HG03280 (cell line): Measurements from ENCODE around the gene CORO7.

Source experiments
- ATAC-seq: cut with Tn5 transposase; IDR thresholded peaks from one replicate; pipeline ENCODE4 v1.9.1; 2021; ENCODE audit warnings: mild to moderate bottlenecking, moderate library complexity; ENCODE audit not compliant: unreplicated experiment

Gene CORO7

DNA sequence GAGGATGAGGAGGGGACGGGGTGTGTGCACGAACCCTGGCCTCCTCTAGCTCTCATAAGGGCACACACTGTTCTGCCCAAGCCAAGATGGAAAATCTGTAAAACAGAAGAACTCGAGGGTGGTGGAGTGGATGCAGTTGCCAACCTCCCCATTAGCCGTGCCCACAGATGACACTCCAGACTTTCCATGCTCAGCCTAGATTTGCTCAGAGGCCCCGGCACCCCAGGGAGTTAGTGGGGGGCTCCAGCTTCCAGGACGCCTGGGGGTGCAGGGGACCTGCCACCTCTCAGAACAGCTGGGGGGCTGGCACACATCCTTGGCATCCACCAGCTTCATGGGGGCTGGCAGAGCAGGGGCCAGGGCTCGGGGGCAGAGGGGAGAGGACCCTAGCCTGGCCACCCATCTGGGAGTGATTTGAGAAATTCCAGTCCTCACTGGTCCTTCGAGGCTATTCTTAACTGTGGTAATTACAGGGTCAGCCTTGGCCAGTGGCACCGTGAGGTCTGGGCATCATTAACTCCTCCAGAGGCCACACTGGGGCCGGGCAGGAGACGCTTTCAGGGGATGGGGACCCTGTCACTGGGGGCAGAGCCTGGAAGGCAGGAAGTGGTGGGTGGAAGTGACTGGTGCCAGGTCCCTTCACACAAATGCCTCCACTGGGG is 30.5 kb downstream of the CORO7 start:
- ATAC-seq, result no peak

DNA sequence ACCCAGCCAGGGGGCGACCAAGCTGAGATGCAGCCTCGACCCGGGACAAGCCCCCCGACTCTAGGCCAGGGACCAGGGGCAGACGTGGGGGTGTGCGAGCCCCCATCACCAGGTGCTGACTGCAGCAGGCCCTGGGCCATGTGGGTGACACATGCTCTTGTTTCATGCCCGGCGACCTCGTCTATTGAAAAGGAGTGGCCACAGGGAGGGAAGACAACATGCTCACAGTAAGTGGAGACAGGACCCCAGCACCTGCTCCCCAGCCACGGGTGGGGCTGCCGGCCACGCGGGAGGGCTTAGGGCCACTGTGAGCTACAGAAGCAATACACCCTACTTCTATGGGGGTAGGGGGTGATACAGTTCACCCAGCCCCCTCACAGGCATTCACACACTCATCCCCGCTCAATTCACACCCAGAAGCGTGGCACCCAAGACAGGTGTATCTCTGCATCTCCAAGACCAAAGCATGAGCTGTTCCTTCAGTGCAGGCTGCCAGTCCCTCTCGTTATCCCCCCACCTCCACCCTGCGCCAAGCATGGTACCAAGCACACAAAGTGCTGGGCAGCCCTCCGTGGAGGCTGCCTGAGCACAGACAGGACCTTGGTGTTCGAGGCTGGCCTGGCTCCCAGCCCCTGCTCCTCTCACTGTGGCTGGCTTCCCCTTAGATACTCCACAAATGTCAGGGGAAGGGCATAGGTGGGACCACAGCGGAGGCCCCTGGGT is 31.2 kb downstream of the CORO7 start:
- no peak for ATAC-seq

DNA sequence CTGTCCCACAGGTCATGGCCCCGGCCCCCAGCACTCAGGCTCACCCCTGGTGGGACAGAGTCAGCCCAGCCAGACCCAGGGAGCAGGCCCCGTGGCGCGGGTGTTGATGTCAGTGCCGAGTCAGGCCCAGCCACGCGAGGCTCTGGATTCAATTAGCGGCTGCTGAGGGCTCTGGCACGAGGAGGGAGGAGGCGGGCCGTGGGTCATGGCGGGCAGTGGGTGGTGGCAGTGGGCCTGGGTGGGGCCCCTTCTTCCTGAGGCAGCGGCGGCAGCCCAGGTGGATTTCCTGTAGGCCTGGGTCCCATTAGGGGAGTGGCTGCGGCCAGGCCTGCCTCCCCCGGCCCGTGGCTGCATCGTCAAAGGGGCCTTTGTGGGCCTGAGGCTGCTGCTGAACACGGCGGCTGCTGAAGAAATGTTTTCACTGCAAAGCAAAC is 31.9 kb downstream of the CORO7 start:
- no peak for ATAC-seq

GRCh38 chr16:4383591-4384444 is 32.6 kb downstream of the CORO7 start:
- ATAC-seq, result no peak

GRCh38 chr16:4382795-4383357 is 33.5 kb downstream of the CORO7 start:
- no peak for ATAC-seq

DNA sequence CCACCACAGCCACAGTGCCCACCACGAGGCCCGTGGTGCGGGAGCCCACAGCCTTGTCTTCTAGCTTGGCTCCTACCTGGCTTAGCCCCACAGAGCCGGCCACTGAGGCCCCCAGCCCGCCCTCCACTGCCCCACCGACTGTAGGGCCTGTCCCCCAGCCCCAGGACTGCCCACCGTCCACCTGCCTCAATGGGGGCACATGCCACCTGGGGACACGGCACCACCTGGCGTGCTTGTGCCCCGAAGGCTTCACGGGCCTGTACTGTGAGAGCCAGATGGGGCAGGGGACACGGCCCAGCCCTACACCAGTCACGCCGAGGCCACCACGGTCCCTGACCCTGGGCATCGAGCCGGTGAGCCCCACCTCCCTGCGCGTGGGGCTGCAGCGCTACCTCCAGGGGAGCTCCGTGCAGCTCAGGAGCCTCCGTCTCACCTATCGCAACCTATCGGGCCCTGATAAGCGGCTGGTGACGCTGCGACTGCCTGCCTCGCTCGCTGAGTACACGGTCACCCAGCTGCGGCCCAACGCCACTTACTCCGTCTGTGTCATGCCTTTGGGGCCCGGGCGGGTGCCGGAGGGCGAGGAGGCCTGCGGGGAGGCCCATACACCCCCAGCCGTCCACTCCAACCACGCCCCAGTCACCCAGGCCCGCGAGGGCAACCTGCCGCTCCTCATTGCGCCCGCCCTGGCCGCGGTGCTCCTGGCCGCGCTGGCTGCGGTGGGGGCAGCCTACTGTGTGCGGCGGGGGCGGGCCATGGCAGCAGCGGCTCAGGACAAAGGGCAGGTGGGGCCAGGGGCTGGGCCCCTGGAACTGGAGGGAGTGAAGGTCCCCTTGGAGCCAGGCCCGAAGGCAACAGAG is 34.2 kb downstream of the CORO7 start:
- no peak for ATAC-seq

GRCh38 chr16:4381072-4381934 is 35.1 kb downstream of the CORO7 start:
- ATAC-seq, result no peak

DNA sequence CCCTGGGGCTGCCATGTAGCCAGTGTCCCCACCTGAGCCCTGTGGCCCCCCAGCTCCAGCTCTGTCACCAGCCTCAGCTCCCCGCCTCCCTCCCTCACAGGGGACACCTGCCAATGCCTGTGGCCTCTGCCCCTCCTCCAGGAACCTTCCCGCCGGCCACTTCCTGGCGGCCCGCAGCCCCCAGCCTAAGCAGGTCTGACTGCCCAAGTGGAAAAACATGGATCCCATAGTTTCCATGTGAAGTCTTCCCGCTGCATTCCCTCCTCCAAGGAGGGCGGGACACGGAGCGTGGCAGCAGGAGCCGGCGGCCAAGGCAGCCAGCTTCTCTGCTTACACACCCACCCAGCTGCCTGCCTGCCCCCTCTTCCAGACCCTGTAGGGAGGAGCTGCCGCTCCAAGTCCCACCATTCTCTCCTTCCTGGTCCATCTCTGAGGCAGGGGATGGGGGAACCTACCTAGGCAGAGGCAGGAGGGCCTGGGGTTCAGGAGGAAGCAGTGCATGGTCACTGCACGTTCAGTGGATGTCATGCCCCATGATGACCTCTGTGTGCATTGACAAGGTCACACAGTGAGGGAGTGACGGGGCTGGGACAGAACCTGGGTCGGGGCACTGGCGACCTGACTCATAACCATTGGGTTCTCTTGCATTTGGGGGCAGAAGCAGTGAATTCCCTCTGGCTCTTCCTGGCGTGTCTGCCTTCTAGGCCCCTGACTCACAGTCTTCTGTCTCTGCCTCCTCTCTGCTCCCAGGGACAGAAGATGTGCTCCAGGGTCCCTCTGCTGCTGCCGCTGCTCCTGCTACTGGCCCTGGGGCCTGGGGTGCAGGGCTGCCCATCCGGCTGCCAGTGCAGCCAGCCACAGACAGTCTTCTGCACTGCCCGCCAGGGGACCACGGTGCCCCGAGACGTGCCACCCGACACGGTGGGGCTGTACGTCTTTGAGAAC is 36.0 kb downstream of the CORO7 start:
- no peak for ATAC-seq

- no peak for ATAC-seq
Observed at GRCh38 chr16:4378999-4379690, 37.3 kb downstream of the CORO7 start.

GRCh38 chr16:4378161-4378666 is 38.2 kb downstream of the CORO7 start:
- ATAC-seq, result no peak

DNA sequence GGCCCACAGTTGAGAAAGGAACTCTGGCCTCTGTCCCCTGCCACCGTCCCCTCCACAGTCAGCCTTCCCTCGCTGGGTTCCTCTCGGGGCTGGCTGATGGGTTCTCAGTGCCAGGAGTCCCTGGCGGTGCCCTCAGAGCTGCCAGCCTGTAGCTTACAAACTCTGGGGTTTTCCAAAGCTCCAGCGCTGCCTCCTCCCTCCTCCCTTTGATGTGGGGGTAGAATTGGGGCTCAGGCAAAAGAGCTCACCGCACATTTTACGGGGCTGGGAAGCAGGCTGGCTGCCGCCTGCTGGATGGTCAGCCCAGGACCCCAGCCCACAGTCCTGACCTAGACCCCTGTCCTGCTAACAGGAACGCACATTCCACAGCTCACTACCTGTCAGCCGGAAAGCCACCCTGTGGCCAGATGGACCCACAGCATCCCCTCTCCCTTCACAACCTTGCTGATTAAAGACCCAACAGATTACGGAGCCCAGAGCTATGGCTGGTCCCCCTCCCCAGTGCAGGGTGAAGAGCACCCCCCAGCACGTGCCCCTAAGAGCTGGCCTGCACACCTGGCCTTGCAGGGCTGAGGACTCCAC is 38.7 kb downstream of the CORO7 start:
- ATAC-seq, result no peak

- no peak for ATAC-seq
Observed at GRCh38 chr16:4376893-4377572, 39.4 kb downstream of the CORO7 start.

DNA sequence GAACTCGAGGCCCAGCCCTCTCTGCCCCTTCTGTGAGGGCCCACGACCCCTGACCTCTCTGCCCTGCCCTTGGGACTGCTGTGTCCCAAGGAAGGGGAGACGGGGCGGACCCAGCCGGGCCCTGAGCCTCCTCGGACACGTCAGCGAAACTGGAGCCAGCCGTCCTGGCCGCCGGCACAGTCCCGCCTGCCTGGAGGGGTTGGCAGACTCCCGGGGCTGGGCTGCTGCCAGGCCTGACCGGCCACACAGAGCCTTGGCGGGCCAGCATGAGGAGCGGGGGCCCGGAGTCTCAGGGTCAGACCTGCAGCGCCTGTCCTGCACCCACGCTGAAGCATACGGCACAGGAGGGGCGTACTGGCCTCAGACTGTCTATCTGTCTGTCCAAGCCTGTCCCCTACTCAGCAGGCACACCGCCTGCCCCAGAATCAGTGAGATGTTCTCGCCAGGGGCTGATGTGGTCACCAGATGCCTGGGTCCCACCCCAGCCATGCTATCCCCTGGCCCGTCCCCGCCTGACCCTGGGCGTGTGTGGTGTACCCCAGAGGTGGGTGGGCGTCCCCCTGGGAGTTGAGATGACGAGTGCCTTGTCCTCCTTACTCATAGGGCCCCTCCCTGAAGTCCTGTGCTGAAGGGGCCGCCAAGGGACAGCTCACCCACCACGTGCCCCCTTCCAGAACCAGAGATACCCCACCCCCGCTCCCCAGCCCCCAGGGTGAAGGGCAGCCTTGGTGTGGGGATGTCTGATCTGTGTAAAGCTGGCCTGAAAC is 40.1 kb downstream of the CORO7 start:
- no peak for ATAC-seq

DNA sequence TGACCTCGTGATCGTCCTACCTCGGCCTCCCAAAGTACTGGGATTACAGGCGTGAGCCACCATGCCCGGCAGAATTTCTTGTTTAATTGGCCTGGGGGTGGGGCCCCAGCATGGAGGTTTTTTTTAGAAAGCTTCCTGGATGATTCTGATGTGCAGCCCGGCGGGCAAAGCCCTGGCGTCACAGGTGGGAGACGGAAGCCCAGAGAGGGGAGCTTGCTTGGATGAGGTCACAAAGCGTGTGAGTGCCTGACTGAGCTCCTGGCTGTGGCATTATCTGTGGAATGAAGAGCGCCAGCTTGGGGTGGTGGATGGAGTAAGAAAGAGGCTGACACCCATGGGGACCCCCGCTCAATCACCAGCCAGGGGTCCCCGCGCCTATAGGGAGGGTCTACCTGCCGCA is 40.7 kb downstream of the CORO7 start:
- ATAC-seq, result no peak

- no peak for ATAC-seq
Observed at GRCh38 chr16:4373909-4374742, 42.3 kb downstream of the CORO7 start.
